Stimulated activated CD4-positive, alpha-beta T cell treated with anti-CD3 and anti-CD28 coated beads, Interleukin-2, amount 100 ng/mL, for 4 hours (primary cell): ENCODE data around the gene DOP1A.

Experiments
- DNase-seq: peaks from one replicate; pipeline ENCODE4 v3.0.0-alpha.2; 2020; ENCODE audit warnings: low read depth

The DOP1A gene

GRCh38 chr6:83071707-83072106, 4.2 kb downstream of the DOP1A start:
- DNase-seq = no peak

GRCh38 chr6:83072726-83073125, 5.3 kb downstream of the DOP1A start:
- DNase-seq = no peak

DNA sequence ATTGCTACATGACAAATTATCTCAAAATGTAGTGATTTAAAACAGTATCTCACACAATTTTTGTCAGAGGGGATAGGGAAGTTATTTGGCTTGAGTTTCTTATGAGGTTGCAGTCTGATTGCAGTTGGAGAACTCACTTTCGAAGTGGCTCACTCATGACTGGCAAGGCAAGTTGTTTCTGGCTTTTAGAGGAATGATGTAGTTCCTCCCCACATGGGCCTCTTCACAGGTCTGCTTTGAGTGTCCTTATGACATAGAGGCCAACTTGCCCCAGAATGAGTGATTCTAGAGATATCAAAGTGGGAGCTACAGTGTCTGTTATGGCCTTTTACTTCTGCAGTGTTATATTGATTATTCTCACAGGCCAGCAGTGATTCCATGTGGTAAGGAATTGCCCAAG, 6.1 kb downstream of the DOP1A start:
- DNase-seq = no peak

- no peak for DNase-seq
These were observed 16.0 kb downstream of the DOP1A start for GRCh38 chr6:83083476-83083875.

DNA sequence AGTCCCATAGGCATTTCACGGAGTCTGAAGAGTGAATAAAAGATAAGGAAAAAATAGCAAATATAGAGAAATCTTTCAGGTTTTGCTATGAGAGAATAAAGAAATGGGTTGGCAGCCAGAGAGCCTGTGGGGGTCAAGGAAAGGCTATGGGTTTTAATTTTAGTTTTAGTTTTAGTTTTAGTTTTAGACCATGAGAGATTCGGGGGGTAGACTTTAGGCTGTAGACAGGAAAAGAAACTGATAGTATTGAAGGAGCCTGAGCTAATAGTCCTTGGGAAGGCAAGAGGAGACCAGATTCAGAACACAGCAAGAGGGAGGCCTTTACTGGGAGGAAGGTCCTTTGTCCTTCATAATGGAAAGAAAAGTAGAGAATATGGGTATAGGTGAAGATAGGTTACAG, 19.3 kb downstream of the DOP1A start:
- no peak for DNase-seq

GRCh38 chr6:83092756-83093399, 25.4 kb downstream of the DOP1A start:
- DNase-seq = no peak

DNA sequence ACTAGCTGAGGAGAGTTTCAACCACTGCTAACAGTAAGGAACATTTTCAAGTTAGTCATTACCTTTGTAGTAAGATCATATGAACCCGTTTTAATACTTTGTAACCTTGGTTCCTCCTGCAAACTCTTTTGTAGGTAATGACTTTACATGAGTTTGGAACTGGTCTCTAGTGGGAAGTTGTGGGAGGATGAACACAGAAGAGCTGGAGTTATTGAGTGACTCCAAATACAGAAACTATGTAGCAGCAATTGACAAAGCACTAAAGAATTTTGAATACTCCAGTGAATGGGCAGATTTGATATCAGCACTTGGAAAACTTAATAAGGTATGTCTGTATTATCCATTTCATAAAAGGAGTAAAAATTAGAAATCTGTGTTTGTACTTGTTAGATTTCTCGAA, 29.3 kb downstream of the DOP1A start:
- DNase-seq = no peak

- no peak for DNase-seq
These were observed 29.7 kb downstream of the DOP1A start for GRCh38 chr6:83097204-83097603.

- DNase-seq = no peak
These were observed 30.2 kb downstream of the DOP1A start for GRCh38 chr6:83097675-83098074.

- DNase-seq = no peak
These were observed 31.1 kb downstream of the DOP1A start for GRCh38 chr6:83098589-83098988.

DNA sequence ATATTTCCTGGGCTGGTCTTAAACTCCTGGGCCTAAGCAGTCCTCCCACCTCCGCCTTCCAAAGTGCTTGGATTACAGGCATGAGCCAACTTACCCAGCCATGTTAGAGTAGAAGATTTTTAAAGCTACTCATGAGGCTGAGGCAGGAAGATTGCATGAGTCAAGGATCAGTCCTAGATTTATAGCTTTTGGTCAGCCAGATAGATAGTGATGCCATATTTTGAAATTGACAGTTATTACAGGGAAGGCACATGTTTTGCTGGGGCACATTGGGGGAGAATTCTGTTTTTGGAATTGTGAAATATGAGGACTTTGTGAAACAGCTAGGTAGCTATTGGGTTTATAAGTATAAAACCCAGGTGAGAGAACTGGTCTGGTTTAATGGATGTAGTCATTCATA, 40.9 kb downstream of the DOP1A start:
- DNase-seq = no peak

- DNase-seq = no peak
These were observed 45.8 kb downstream of the DOP1A start for GRCh38 chr6:83113258-83113657.

DNA sequence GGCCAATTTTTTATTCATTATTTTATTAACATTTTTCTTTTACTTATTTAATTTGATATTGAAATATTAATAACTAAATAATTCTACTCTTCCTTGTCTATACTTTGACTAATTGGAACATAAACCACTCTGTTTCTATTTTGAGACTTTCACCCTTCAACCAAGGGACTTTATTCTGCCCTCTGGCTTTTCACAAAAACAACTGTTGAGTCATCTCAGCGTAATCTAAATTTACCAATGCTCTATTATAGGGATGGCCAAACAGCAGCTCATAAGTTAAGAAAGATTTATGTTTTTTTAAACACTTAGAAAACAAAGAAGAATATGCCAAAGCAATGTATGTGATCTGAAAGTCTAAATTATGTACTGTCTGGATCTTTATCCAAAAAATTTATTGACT, 46.7 kb downstream of the DOP1A start:
- DNase-seq = no peak

- DNase-seq = no peak
These were observed 50.3 kb downstream of the DOP1A start for GRCh38 chr6:83117802-83118201.

DNA sequence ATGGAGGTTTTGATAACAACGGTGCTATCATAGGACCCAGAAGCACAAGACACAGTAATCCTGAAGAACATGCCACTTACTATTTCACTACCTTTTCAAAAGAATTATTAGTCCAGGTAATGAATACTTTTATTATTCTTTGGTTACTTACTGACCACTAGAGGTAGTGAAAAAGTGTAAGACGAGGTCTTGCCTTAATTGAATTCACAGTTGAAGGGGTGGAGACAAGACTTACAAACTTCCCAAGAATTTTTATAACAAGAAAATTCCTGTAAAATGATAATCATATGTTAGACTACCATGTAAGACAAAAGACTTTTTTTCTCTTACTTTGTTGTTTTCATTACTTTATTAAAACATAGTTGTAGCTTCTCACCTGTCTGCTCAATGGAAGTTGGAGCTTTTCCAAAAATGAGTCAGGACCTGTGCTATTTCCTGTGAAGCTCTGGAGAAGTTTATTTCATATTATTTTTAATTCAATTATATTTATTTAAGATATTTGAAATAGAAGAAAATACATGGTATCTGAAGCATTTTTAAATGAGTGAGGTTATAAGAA, 52.4 kb downstream of the DOP1A start:
- DNase-seq = no peak

DNA sequence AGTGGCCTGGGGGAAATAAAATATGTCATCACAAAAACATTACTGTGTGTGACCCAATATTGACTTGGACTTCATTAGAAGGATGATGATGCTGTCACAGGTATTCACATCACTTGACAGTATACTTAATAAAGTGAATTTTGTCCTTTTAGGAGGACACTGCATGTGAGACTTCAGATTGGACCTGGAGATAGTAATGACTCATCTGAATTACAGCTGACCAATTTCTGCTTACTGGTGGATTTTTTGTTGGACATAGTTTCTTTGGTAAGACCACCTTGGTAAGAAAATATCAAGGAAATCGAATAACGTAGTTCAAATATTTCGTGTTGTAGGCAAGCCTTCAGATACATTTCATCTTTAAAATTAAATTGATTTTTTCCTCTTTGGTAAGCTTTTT, 57.1 kb downstream of the DOP1A start:
- DNase-seq = no peak

- no peak for DNase-seq
These were observed 58.0 kb downstream of the DOP1A start for GRCh38 chr6:83125425-83125824.

DNA sequence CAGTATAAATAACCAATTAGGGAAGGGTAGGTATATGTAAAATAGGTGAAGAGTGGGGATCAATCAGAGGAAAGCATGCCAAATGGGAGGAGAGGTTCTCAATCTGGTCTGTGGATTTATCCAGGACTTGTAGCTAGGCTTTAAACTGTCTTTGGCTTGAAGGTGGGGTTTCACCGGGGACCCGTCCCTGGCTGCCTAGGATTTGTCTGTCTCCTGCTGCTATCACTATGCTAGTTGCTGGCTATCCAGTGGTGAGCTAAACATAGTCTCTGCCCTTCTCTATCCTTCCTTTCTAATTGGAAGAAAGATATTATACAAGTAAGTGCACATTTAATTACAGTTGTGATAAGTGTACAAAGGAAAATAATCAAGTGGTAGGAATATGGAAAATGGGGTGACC, 58.8 kb downstream of the DOP1A start:
- no peak for DNase-seq

DNA sequence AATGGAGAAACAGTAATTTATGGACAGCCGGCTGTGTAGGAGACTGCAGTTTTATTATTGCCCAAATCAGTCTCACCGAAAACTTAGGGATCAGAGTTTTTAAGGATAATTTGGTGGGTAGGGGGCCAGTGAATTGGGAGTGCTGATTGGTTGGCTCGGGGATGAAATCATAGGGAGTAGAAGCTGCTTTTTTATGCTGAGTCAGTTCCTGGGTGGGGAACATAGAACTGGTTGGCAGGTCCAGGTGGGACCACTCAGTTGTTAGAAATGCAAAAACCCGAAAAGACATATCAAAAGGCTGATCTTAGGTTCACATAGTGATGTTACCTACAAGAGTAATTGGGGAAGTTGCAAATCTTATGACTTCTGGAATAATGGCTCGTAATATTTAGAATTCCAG, 59.3 kb downstream of the DOP1A start:
- no peak for DNase-seq

- no peak for DNase-seq
These were observed 59.8 kb downstream of the DOP1A start for GRCh38 chr6:83127258-83127657.

DNA sequence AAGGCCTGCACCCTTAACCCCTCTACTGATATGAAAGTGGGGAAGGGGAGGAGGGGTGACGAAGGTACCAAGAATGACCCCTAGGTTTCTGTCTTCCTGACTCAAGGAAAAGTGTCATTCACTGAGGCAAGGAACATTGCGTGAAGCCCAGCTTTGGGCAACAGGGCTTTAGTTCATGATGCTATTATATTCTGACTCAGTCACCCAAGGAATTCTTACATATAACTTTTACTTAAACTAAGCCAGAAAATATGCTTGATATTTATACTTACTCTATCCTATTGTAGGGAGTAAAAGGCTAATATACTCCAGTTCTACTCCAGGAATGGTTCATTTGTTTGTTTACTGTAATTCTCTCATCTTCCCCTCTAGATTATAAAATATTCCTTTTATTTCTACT, 60.5 kb downstream of the DOP1A start:
- no peak for DNase-seq

GRCh38 chr6:83132121-83132520, 64.7 kb downstream of the DOP1A start:
- no peak for DNase-seq

- DNase-seq = no peak
These were observed 70.7 kb downstream of the DOP1A start for GRCh38 chr6:83138118-83138722.

DNA sequence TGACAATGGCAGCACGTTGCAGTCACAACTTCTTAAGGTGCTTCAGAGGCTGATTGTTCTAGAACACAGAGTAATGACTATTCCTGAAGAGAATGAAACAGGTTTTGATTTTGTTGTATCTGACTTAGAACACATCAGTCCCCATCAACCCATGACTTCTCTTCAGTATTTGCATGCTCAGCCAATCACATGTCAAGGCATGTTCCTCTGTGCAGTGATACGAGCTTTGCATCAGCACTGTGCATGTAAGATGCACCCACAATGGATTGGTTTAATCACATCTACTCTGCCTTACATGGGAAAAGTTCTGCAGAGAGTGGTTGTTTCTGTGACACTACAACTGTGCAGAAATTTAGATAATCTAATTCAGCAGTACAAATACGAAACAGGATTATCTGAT, 71.3 kb downstream of the DOP1A start:
- DNase-seq = no peak
